Measurements from ENCODE around the gene AQP5. TPM values are rescaled to one million over a fixed set of nuclear protein-coding genes. Genes with fewer than 3 reads are reported as not detected.

AQP5 gene
- total RNA-seq, 2 experiments from 2014 or later, result not detected

- POLR2A ChIA-PET, result no interaction called here
- Histone ChIP-seq H3K4me1 (ENCODE audit: insufficient read depth, low read length, poor library complexity, severe bottlenecking) (peaks cover 20% of the 10 kb centered on the region), H4K20me1 (ENCODE audit: insufficient read depth, low read length) (no peaks in the 10 kb centered on the region), H3K9me3 (ENCODE audit: low read length) (no peaks in the 10 kb centered on the region), H3K4me2 (ENCODE audit: low read length) (no peak overlapping the region), H3K9me2 (ENCODE audit: insufficient read depth, low read length) (no peaks in the 10 kb centered on the region), H3K4me3 (ENCODE audit: low read depth, low read length, poor library complexity, severe bottlenecking) (no peak overlapping the region), H3K27ac (ENCODE audit: low read depth, low read length, poor library complexity, severe bottlenecking) (no peak overlapping the region), H3K79me2 (ENCODE audit: insufficient read depth, low read depth, low read length) (no peaks in the 10 kb centered on the region), H2AFZ (ENCODE audit: low read length) (no peak overlapping the region), H3K36me3 (ENCODE audit: insufficient read depth, low read length) (no peaks in the 10 kb centered on the region)
- TF ChIP-seq CTCF (conservative IDR thresholded peaks at IDR 0.05; ENCODE audit: low read length) (no peak), EZH2phosphoT487 (IDR thresholded peaks at IDR 0.05; ENCODE audit: borderline replicate concordance, low read depth, low read length) (no peak)
- intact Hi-C loops (cut with micrococcal nuclease; ENCODE audit: unreplicated experiment), result loop anchor here (10.0 kb wide), 1 partner anchor 78 kb away; no protein-coding TSS in a partner anchor
- CTCF ChIA-PET (ENCODE audit: unreplicated experiment), result interaction anchor here (0.6 to 1.0 kb wide), 2 partner anchors 24 to 25 kb away, joined by 3 to 4 read pairs; no protein-coding TSS in a partner anchor
- no peak for DNase-seq (ENCODE audit: low spot score)
- no TSS peak for BruUV-seq (replicated peaks)
Measured at GRCh38 chr12:49942921-49943624, 18.6 kb upstream of the AQP5 start.

- TF ChIP-seq CTCF (conservative IDR thresholded peaks at IDR 0.05; ENCODE audit: low read length) (no peak), EZH2phosphoT487 (IDR thresholded peaks at IDR 0.05; ENCODE audit: borderline replicate concordance, low read depth, low read length) (no peak)
- Histone ChIP-seq H3K79me2 (ENCODE audit: insufficient read depth, low read depth, low read length) (no peaks in the 10 kb centered on the region), H3K9me3 (ENCODE audit: low read length) (no peaks in the 10 kb centered on the region), H4K20me1 (ENCODE audit: insufficient read depth, low read length) (no peaks in the 10 kb centered on the region), H3K27ac (ENCODE audit: low read depth, low read length, poor library complexity, severe bottlenecking) (no peak overlapping the region), H3K36me3 (ENCODE audit: insufficient read depth, low read length) (no peaks in the 10 kb centered on the region), H2AFZ (ENCODE audit: low read length) (no peak overlapping the region), H3K4me2 (ENCODE audit: low read length) (no peak overlapping the region), H3K4me1 (ENCODE audit: insufficient read depth, low read length, poor library complexity, severe bottlenecking) (peaks cover 20% of the 10 kb centered on the region), H3K9me2 (ENCODE audit: insufficient read depth, low read length) (no peaks in the 10 kb centered on the region), H3K4me3 (ENCODE audit: low read depth, low read length, poor library complexity, severe bottlenecking) (no peak overlapping the region)
- POLR2A ChIA-PET, result no interaction called here
- no peak for DNase-seq (ENCODE audit: low spot score)
- BruUV-seq (replicated peaks), result no TSS peak
- intact Hi-C loops (cut with micrococcal nuclease; ENCODE audit: unreplicated experiment), result loop anchor here (10.0 kb wide), 1 partner anchor 79 kb away; no protein-coding TSS in a partner anchor
- CTCF ChIA-PET (ENCODE audit: unreplicated experiment), result interaction anchor here (1.0 kb wide), 1 partner anchor 24 kb away, joined by 3 read pairs; no protein-coding TSS in a partner anchor
Measured at GRCh38 chr12:49943625-49943960, 18.1 kb upstream of the AQP5 start.

GRCh38 chr12:49944046-49944445, 17.6 kb upstream of the AQP5 start:
- H3K27ac ChIP-seq (ENCODE audit: low read depth, low read length, poor library complexity, severe bottlenecking), result no peak overlapping the region
- TF ChIP-seq EZH2phosphoT487 (IDR thresholded peaks at IDR 0.05; ENCODE audit: borderline replicate concordance, low read depth, low read length) (no peak), CTCF (conservative IDR thresholded peaks at IDR 0.05; ENCODE audit: low read length) (no peak)
- intact Hi-C loops (cut with micrococcal nuclease; ENCODE audit: unreplicated experiment), result loop anchor here (2.0 to 10.0 kb wide), 2 partner anchors 79 to 167 kb away; no protein-coding TSS in a partner anchor
- no peak overlapping the region for H2AFZ ChIP-seq (ENCODE audit: low read length)
- no peak overlapping the region for H3K4me2 ChIP-seq (ENCODE audit: low read length)
- BruUV-seq (replicated peaks), result no TSS peak
- CTCF ChIA-PET (ENCODE audit: unreplicated experiment), result no interaction called here
- no peaks in the 10 kb centered on the region for H3K9me3 ChIP-seq (ENCODE audit: low read length)
- H3K79me2 ChIP-seq (ENCODE audit: insufficient read depth, low read depth, low read length), result no peaks in the 10 kb centered on the region
- no peaks in the 10 kb centered on the region for H3K36me3 ChIP-seq (ENCODE audit: insufficient read depth, low read length)
- no peaks in the 10 kb centered on the region for H4K20me1 ChIP-seq (ENCODE audit: insufficient read depth, low read length)
- H3K4me1 ChIP-seq (ENCODE audit: insufficient read depth, low read length, poor library complexity, severe bottlenecking), result peaks cover 20% of the 10 kb centered on the region
- POLR2A ChIA-PET, result no interaction called here
- no peaks in the 10 kb centered on the region for H3K9me2 ChIP-seq (ENCODE audit: insufficient read depth, low read length)
- no peak overlapping the region for H3K4me3 ChIP-seq (ENCODE audit: low read depth, low read length, poor library complexity, severe bottlenecking)
- DNase-seq (ENCODE audit: low spot score), result no peak
